Pulmonary artery endothelial cell (primary cell): Measurements from ENCODE around the gene RGP1. TPM values are rescaled to one million over a fixed set of nuclear protein-coding genes. Genes with fewer than 3 reads are reported as not detected.

Source experiments
- DNase-seq: peaks from one replicate; pipeline ENCODE4 v3.0.0-alpha.2; 2011; ENCODE audit warnings: low read depth, low spot score
- total RNA-seq: library from RNA; depleted of rRNA; stranded (reverse); fragments of >200 nt; gene quantifications from 2 replicates; pipeline ENCODE4 v1.2.3, GENCODE V29; 2014

The RGP1 gene
- total RNA-seq, 1 donor from 2014 or later = 13.2 TPM

GRCh38 chr9:35771534-35771933 lies 22.4 kb downstream of the RGP1 start:
- DNase-seq = no peak

- DNase-seq = no peak
These were observed 22.9 kb downstream of the RGP1 start for GRCh38 chr9:35771943-35772342.

GRCh38 chr9:35774907-35775635 lies 26.0 kb downstream of the RGP1 start:
- no peak for DNase-seq

GRCh38 chr9:35776018-35776417 lies 26.9 kb downstream of the RGP1 start:
- DNase-seq = no peak

- DNase-seq = no peak
These were observed 29.4 kb downstream of the RGP1 start for GRCh38 chr9:35778496-35778895.

- no peak for DNase-seq
These were observed 32.0 kb downstream of the RGP1 start for GRCh38 chr9:35781066-35781465.

GRCh38 chr9:35783418-35783817 lies 34.3 kb downstream of the RGP1 start:
- DNase-seq = no peak

- DNase-seq = no peak
These were observed 40.5 kb downstream of the RGP1 start for GRCh38 chr9:35789541-35789940.

- no peak for DNase-seq
These were observed 40.9 kb downstream of the RGP1 start for GRCh38 chr9:35790025-35790384.

GRCh38 chr9:35790385-35791296 lies 41.6 kb downstream of the RGP1 start:
- peak; percentile 61 for DNase-seq

GRCh38 chr9:35791297-35791921 lies 42.3 kb downstream of the RGP1 start, which contains the start of gene NPR2:
Gene NPR2 (plus strand): TSS chr9:35791591. CDS start chr9:35792409, 818 bp downstream.
- DNase-seq = no peak

GRCh38 chr9:35792024-35792813 lies 43.1 kb downstream of the RGP1 start:
- DNase-seq = no peak

- no peak for DNase-seq
These were observed 43.7 kb downstream of the RGP1 start for GRCh38 chr9:35792826-35793225.

- no peak for DNase-seq
These were observed 44.4 kb downstream of the RGP1 start for GRCh38 chr9:35793461-35793860.

- no peak for DNase-seq
These were observed 46.6 kb downstream of the RGP1 start for GRCh38 chr9:35795695-35796094.

- no peak for DNase-seq
These were observed 48.4 kb downstream of the RGP1 start for GRCh38 chr9:35797311-35798109.

- DNase-seq = no peak
These were observed 49.7 kb downstream of the RGP1 start for GRCh38 chr9:35798658-35799374.

- no peak for DNase-seq
These were observed 51.4 kb downstream of the RGP1 start for GRCh38 chr9:35800530-35800929.

GRCh38 chr9:35801328-35802128 lies 52.4 kb downstream of the RGP1 start:
- DNase-seq = no peak
